HG03064 (cell line): ENCODE measurements around the gene FREY1.
A peak's percentile ranks its signal among the peaks of the same experiment; 100 is the strongest.

Experiments used
- ATAC-seq: cut with Tn5 transposase; IDR thresholded peaks from one replicate; pipeline ENCODE4 v1.9.1; 2021; ENCODE audit warnings: low read depth; ENCODE audit not compliant: unreplicated experiment

Gene FREY1

GRCh38 chr11:45906965-45907611 is at the start of gene FREY1:
FREY1 (minus strand) TSS chr11:45907271; CDS start chr11:45907245, 26 bp downstream.
- no peak for ATAC-seq

GRCh38 chr11:45949992-45950407 is 42.9 kb upstream of the FREY1 start:
- no peak for ATAC-seq

GRCh38 chr11:45948356-45948755 is 41.3 kb upstream of the FREY1 start:
- no peak for ATAC-seq

GRCh38 chr11:45947885-45948284 is 40.8 kb upstream of the FREY1 start:
- ATAC-seq, result no peak

- no peak for ATAC-seq
These were observed 38.4 kb upstream of the FREY1 start for GRCh38 chr11:45945397-45945999.

- no peak for ATAC-seq
These were observed 35.3 kb upstream of the FREY1 start for GRCh38 chr11:45942381-45942780.

GRCh38 chr11:45941285-45941684 is 34.2 kb upstream of the FREY1 start:
- no peak for ATAC-seq

- ATAC-seq, result no peak
These were observed 32.8 kb upstream of the FREY1 start for GRCh38 chr11:45939836-45940235.

- no peak for ATAC-seq
These were observed 30.8 kb upstream of the FREY1 start for GRCh38 chr11:45937916-45938315.

- ATAC-seq, result no peak
These were observed 29.5 kb upstream of the FREY1 start for GRCh38 chr11:45936511-45937054.

GRCh38 chr11:45935349-45936064 is 28.4 kb upstream of the FREY1 start:
- no peak for ATAC-seq

GRCh38 chr11:45934580-45935318 is 27.7 kb upstream of the FREY1 start:
- ATAC-seq, result no peak

- no peak for ATAC-seq
These were observed 26.9 kb upstream of the FREY1 start for GRCh38 chr11:45933846-45934579.

GRCh38 chr11:45933131-45933831 is 26.2 kb upstream of the FREY1 start:
- ATAC-seq, result no peak

GRCh38 chr11:45932217-45932616 is 25.1 kb upstream of the FREY1 start:
- no peak for ATAC-seq

- ATAC-seq, result no peak
These were observed 24.7 kb upstream of the FREY1 start for GRCh38 chr11:45931739-45932138.

GRCh38 chr11:45930951-45931570 is 24.0 kb upstream of the FREY1 start:
- no peak for ATAC-seq

- ATAC-seq, result peak; percentile 85
These were observed 23.1 kb upstream of the FREY1 start for GRCh38 chr11:45930031-45930794.
